Effector memory CD4-positive, alpha-beta T cell (primary cell): ENCODE data around the gene LRFN4.

Source experiments
- DNase-seq, 3 donors: peaks; one replicate each; pipeline ENCODE4 v3.0.0-alpha.2; 2020
- H3K27ac ChIP-seq: 2 replicates; pipeline ENCODE4 v1.7.0; 2013; ENCODE audit warnings: mild to moderate bottlenecking, low read length, moderate library complexity; ENCODE audit not compliant: insufficient read depth, poor library complexity, severe bottlenecking
- H3K27me3 ChIP-seq: replicated peaks from 2 replicates; pipeline ENCODE4 v1.7.0; 2013; ENCODE audit warnings: mild to moderate bottlenecking, low read length; ENCODE audit not compliant: insufficient read depth, control insufficient read depth, poor library complexity, severe bottlenecking
- H3K36me3 ChIP-seq: 2 replicates; pipeline ENCODE4 v1.7.0; 2013; ENCODE audit warnings: mild to moderate bottlenecking, low read length, moderate library complexity; ENCODE audit not compliant: control insufficient read depth, insufficient read depth
- H3K4me1 ChIP-seq: 2 replicates; pipeline ENCODE4 v1.7.0; 2013; ENCODE audit warnings: low read length, mild to moderate bottlenecking; ENCODE audit not compliant: control insufficient read depth, insufficient read depth, poor library complexity, severe bottlenecking
- H3K4me3 ChIP-seq: 2 replicates; pipeline ENCODE4 v1.7.0; 2013; ENCODE audit warnings: low read length, low read depth, mild to moderate bottlenecking; ENCODE audit not compliant: insufficient read depth, poor library complexity, severe bottlenecking
- H3K9me3 ChIP-seq: 2 replicates; pipeline ENCODE4 v1.7.0; 2013; ENCODE audit warnings: mild to moderate bottlenecking, low read length, moderate library complexity; ENCODE audit not compliant: control insufficient read depth

LRFN4 gene

GRCh38 chr11:66851698-66852465, 5.0 kb upstream of the LRFN4 start:
- no peaks in the 10 kb centered on the region for H3K9me3 ChIP-seq
- H3K4me1 ChIP-seq = peaks cover 12% of the 10 kb centered on the region
- DNase-seq = no peak
- H3K27ac ChIP-seq = no peak overlapping the region
- H3K4me3 ChIP-seq = no peak overlapping the region
- H3K27me3 ChIP-seq = no peaks in the 10 kb centered on the region
- H3K36me3 ChIP-seq = peaks cover 1% of the 10 kb centered on the region

- peaks cover 12% of the 10 kb centered on the region for H3K4me1 ChIP-seq
- no peak overlapping the region for H3K27ac ChIP-seq
- DNase-seq = no peak
- no peaks in the 10 kb centered on the region for H3K27me3 ChIP-seq
- H3K4me3 ChIP-seq = no peak overlapping the region
- no peaks in the 10 kb centered on the region for H3K9me3 ChIP-seq
- H3K36me3 ChIP-seq = no peaks in the 10 kb centered on the region
Measured at GRCh38 chr11:66852466-66853241, 4.2 kb upstream of the LRFN4 start.

GRCh38 chr11:66853242-66854229, 3.3 kb upstream of the LRFN4 start:
- Histone ChIP-seq H3K9me3 (no peaks in the 10 kb centered on the region), H3K4me1 (peaks cover 12% of the 10 kb centered on the region), H3K4me3 (no peak overlapping the region), H3K36me3 (no peaks in the 10 kb centered on the region), H3K27ac (no peak overlapping the region), H3K27me3 (no peaks in the 10 kb centered on the region)
- no peak for DNase-seq

- DNase-seq = no peak
- Histone ChIP-seq H3K27me3 (no peaks in the 10 kb centered on the region), H3K4me3 (no peak overlapping the region), H3K9me3 (no peaks in the 10 kb centered on the region), H3K27ac (no peak overlapping the region), H3K36me3 (no peaks in the 10 kb centered on the region), H3K4me1 (peaks cover 12% of the 10 kb centered on the region)
Measured at GRCh38 chr11:66854231-66854661, 2.6 kb upstream of the LRFN4 start.

GRCh38 chr11:66854729-66855211, 2.1 kb upstream of the LRFN4 start:
- Histone ChIP-seq H3K36me3 (no peaks in the 10 kb centered on the region), H3K27ac (no peak overlapping the region), H3K4me1 (peaks cover 12% of the 10 kb centered on the region), H3K4me3 (no peak overlapping the region), H3K27me3 (no peaks in the 10 kb centered on the region), H3K9me3 (no peaks in the 10 kb centered on the region)
- no peak for DNase-seq

- H3K9me3 ChIP-seq = no peaks in the 10 kb centered on the region
- no peaks in the 10 kb centered on the region for H3K36me3 ChIP-seq
- peak overlapping the region; percentile 50 for H3K27ac ChIP-seq
- H3K4me1 ChIP-seq = peaks cover 12% of the 10 kb centered on the region
- DNase-seq = peak; percentile 69 to 77 (median 72)
- H3K27me3 ChIP-seq = no peaks in the 10 kb centered on the region
- H3K4me3 ChIP-seq = peak overlapping the region; percentile 64
Measured at GRCh38 chr11:66855574-66856495, 1.0 kb upstream of the LRFN4 start.

- DNase-seq = no peak
- H3K27ac ChIP-seq = no peak overlapping the region
- H3K4me3 ChIP-seq = no peak overlapping the region
Measured at GRCh38 chr11:66857234-66857926, 516 bp downstream of the LRFN4 start.

GRCh38 chr11:66857927-66858185, 992 bp downstream of the LRFN4 start:
- H3K36me3 ChIP-seq = no peaks in the 10 kb centered on the region

More at GRCh38 chr11:66857234-66857926, 516 bp downstream of the LRFN4 start:
- no peaks in the 10 kb centered on the region for H3K27me3 ChIP-seq
- no peaks in the 10 kb centered on the region for H3K36me3 ChIP-seq
- no peaks in the 10 kb centered on the region for H3K9me3 ChIP-seq
- peaks cover 6% of the 10 kb centered on the region for H3K4me1 ChIP-seq

More at GRCh38 chr11:66857927-66858185, 992 bp downstream of the LRFN4 start:
- Histone ChIP-seq H3K27me3 (no peaks in the 10 kb centered on the region), H3K4me1 (peaks cover 6% of the 10 kb centered on the region), H3K9me3 (no peaks in the 10 kb centered on the region), H3K27ac (no peak overlapping the region), H3K4me3 (no peak overlapping the region)
- no peak for DNase-seq
